ENCODE measurements around the gene IFNAR1. TPM values are rescaled to one million over a fixed set of nuclear protein-coding genes. Genes with fewer than 3 reads are reported as not detected.

Gene IFNAR1
- total and polyA plus RNA-seq, 2 donors (not counting 1 experiment from before 2014, with no cell fraction given): 14.8 to 55.7 TPM

DNA sequence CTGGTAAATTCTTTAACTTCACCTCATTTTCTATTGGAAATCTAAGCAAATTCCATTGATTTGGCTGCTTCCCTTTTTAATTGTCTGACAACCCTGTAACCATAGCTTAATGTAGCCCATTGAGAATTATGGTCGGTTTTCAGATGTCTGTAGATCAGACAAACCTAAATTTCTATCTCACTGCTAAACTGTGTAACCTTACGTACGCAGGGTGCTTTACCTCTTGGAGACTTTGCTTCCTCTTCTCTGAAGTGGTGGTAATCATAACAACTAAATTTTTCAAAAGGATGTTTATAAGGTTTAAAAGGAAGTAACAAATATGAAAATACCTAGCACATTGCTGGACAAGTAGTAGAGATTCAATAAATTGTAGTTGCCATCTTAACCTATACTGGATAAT lies 25.9 kb downstream of the IFNAR1 start:
- Histone ChIP-seq H3K4me3 (ENCODE audit: control extremely low read depth in 1 of 5, extremely low read depth in 1 of 5, insufficient read depth in 1 of 5, low read depth in 2 of 5, low read length in 4 of 5) (no peak overlapping the region), H3K36me3 (replicated peaks in 1 of 2; ENCODE audit: control extremely low read depth in 1 of 2, control insufficient read depth in 1 of 2, extremely low read depth in 1 of 2, insufficient read depth in 2 of 2, low read length in 1 of 2) (peaks cover 17 to 81% of the 10 kb centered on the region in 2 experiments), H3K9ac (ENCODE audit: low read length) (no peak overlapping the region), H3K4me1 (ENCODE audit: control insufficient read depth in 2 of 2, insufficient read depth in 2 of 2, low read length in 2 of 2) (peaks cover 10% of the 10 kb centered on the region in 2 donors), H3K27me3 (replicated peaks in 1 of 4; ENCODE audit: control extremely low read depth in 1 of 4, control insufficient read depth in 3 of 4, insufficient read depth in 4 of 4, low read length in 3 of 4) (no peaks in the 10 kb centered on the region), H3K79me2 (ENCODE audit: control insufficient read depth, insufficient read depth, low read length) (peaks cover 34% of the 10 kb centered on the region), H3K27ac (ENCODE audit: low read length in 2 of 2) (peak overlapping the region in 1 of 2 donors; percentile 82), H3K4me2 (replicated peaks; ENCODE audit: low read depth, low read length, poor library complexity, severe bottlenecking) (no peak overlapping the region), H2AFZ (ENCODE audit: insufficient read depth, low read depth, low read length, poor library complexity, severe bottlenecking) (no peak overlapping the region), H4K20me1 (ENCODE audit: control insufficient read depth, insufficient read depth, low read length, poor library complexity, severe bottlenecking) (peaks cover 5% of the 10 kb centered on the region), H3K9me3 (ENCODE audit: control extremely low read depth in 1 of 3, control insufficient read depth in 2 of 3, insufficient read depth in 1 of 3, low read length in 2 of 3) (no peaks in the 10 kb centered on the region)
- ChIA-PET POLR2A (no interaction called here), CTCF (interaction anchor here (0.7 to 6.3 kb wide), 3 partner anchors 10 to 94 kb away, joined by 3 to 39 read pairs (median 6); no protein-coding TSS in a partner anchor)
- TF ChIP-seq CTCF (IDR thresholded peaks at IDR 0.05) (no peak), EZH2 (IDR thresholded peaks at IDR 0.05; ENCODE audit: borderline replicate concordance, insufficient read depth, low read depth, low read length, poor library complexity, severe bottlenecking) (no peak)
- H3K9me3 Mint-ChIP-seq (ENCODE audit: insufficient read depth): no peaks in the 10 kb centered on the region
- intact Hi-C loops (cut with micrococcal nuclease): no loop called here
- no peaks in the 10 kb centered on the region for H3K27me3 Mint-ChIP-seq
- peak overlapping the region; percentile 74 for H3K27ac Mint-ChIP-seq
- H3K4me3 Mint-ChIP-seq: no peak overlapping the region
- peaks cover 18% of the 10 kb centered on the region for H3K4me1 Mint-ChIP-seq
- DNase-seq (no peak), ATAC-seq (ENCODE audit: low read depth) (no peak)
- no CpG with 5 or more reads among the region's 3 CpGs for WGBS (ENCODE audit: insufficient coverage)

DNA sequence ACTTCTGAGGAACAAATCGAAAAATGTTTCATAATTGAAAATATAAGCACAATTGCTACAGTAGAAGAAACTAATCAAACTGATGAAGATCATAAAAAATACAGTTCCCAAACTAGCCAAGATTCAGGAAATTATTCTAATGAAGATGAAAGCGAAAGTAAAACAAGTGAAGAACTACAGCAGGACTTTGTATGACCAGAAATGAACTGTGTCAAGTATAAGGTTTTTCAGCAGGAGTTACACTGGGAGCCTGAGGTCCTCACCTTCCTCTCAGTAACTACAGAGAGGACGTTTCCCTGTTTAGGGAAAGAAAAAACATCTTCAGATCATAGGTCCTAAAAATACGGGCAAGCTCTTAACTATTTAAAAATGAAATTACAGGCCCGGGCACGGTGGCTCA lies 30.6 kb downstream of the IFNAR1 start:
- ATAC-seq (ENCODE audit: low read depth) (no peak), DNase-seq (no peak)
- H4K20me1 ChIP-seq (ENCODE audit: control insufficient read depth, insufficient read depth, low read length, poor library complexity, severe bottlenecking): no peaks in the 10 kb centered on the region
- peaks cover 3% of the 10 kb centered on the region for H3K79me2 ChIP-seq (ENCODE audit: control insufficient read depth, insufficient read depth, low read length)
- H3K9me3 Mint-ChIP-seq (ENCODE audit: insufficient read depth): no peaks in the 10 kb centered on the region
- H3K27me3 ChIP-seq (replicated peaks in 1 of 4; ENCODE audit: control extremely low read depth in 1 of 4, control insufficient read depth in 3 of 4, insufficient read depth in 4 of 4, low read length in 3 of 4): no peaks in the 10 kb centered on the region
- H3K9me3 ChIP-seq (ENCODE audit: control extremely low read depth in 1 of 3, control insufficient read depth in 2 of 3, insufficient read depth in 1 of 3, low read length in 2 of 3): no peaks in the 10 kb centered on the region
- H3K4me1 ChIP-seq (ENCODE audit: control insufficient read depth in 2 of 2, insufficient read depth in 2 of 2, low read length in 2 of 2): peaks cover 6 to 11% of the 10 kb centered on the region in 2 donors
- no peak overlapping the region for H2AFZ ChIP-seq (ENCODE audit: insufficient read depth, low read depth, low read length, poor library complexity, severe bottlenecking)
- H3K9ac ChIP-seq (ENCODE audit: low read length): no peak overlapping the region
- 100% methylated on average over 2 of the region's 6 CpGs for WGBS (ENCODE audit: insufficient coverage)
- H3K4me3 ChIP-seq (ENCODE audit: control extremely low read depth in 1 of 5, extremely low read depth in 1 of 5, insufficient read depth in 1 of 5, low read depth in 2 of 5, low read length in 4 of 5): no peak overlapping the region
- peak overlapping the region; percentile 26 for H3K27ac Mint-ChIP-seq
- peak overlapping the region in 1 of 2 donors; percentile 34 for H3K27ac ChIP-seq (ENCODE audit: low read length in 2 of 2)
- TF ChIP-seq EZH2 (IDR thresholded peaks at IDR 0.05; ENCODE audit: borderline replicate concordance, insufficient read depth, low read depth, low read length, poor library complexity, severe bottlenecking) (no peak), CTCF (IDR thresholded peaks at IDR 0.05) (no peak)
- no peak overlapping the region for H3K4me3 Mint-ChIP-seq
- H3K4me1 Mint-ChIP-seq: peaks cover 22% of the 10 kb centered on the region
- intact Hi-C loops (cut with micrococcal nuclease): no loop called here
- CTCF ChIA-PET: interaction anchor here (1.0 to 11.2 kb wide), 4 partner anchors 30 to 158 kb away, joined by 3 to 265 read pairs (median 3); no protein-coding TSS in a partner anchor
- H3K4me2 ChIP-seq (replicated peaks; ENCODE audit: low read depth, low read length, poor library complexity, severe bottlenecking): no peak overlapping the region
- H3K36me3 ChIP-seq (replicated peaks in 1 of 2; ENCODE audit: control extremely low read depth in 1 of 2, control insufficient read depth in 1 of 2, extremely low read depth in 1 of 2, insufficient read depth in 2 of 2, low read length in 1 of 2): peaks cover 12 to 44% of the 10 kb centered on the region in 2 experiments
- H3K27me3 Mint-ChIP-seq: no peaks in the 10 kb centered on the region
- POLR2A ChIA-PET: no interaction called here
